GM18907 (cell line): ENCODE results near the gene RHBDF1.
"Not testable (repeated sequence)": the region's sequence is repeated elsewhere in the genome, so short reads cannot be mapped to it uniquely, and the experiment has no call there.

Experiments
- ATAC-seq: cut with Tn5 transposase; IDR thresholded peaks from one replicate; pipeline ENCODE4 v1.9.1; 2021; ENCODE audit warnings: mild to moderate bottlenecking, moderate library complexity; ENCODE audit not compliant: unreplicated experiment

The RHBDF1 gene

GRCh38 chr16:37511-37910 is 34.9 kb downstream of the RHBDF1 start:
- ATAC-seq = no peak

DNA sequence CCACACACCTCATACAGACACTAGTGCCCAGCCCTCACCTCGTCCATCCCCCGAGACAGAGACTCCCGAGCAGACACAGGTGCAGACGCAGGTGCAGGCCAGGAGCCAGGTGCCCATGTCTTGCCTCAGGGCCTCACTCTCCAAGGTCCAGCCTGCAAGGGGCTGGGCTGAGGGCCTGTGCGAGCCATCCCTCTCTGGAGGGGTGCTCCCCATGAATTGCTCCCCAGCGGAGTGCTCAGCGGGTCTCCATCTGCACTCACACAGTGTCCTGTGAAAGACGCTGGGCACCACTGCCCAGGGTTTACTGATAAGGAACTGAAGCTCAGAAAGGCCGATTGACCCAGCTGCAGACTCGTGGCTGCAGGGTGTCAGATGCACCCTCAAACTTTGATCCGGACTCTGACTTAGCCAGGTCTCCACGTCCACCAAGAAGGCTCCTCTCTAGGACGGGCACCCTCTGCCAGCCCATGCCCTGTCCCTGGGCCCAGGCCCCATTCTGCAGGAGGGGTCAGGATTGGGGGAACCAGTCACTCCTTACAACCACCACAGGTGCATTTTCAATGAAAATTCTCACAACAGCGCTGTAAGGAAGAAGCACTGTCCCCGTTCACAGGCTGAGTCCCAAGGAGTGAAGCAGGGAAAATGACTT is 36.0 kb downstream of the RHBDF1 start:
- no peak for ATAC-seq

DNA sequence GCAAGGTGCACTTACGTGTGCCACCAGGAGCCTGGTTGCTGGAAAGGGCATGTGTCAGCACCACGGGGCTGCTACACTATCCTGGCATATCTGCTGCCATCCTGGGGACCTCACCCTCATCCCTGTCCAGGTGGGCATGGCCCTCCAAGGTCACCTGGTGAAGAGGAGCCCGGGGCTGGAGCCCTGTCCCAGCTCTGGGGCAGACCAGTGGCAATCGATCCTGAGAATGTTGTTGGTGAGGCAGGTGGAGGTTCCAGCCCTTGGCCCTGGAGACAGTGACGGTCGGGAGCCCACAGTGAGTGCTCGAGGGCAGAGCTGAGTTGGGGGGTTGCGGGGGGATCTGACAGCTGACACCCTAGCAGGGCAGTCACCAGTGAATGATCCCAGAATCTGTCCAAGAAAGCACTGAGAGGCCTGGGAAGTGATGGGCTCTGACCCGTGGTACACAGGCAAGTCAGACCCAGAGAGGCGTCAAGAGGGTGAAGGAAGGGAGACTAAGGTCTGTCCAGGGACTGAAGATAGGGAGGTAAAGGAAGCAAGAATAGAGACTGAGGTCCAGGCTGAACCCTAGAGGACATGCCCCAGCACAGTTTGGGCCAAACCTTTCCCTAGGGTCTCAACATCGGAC is 36.6 kb downstream of the RHBDF1 start:
- no peak for ATAC-seq

GRCh38 chr16:35011-35677 is 37.3 kb downstream of the RHBDF1 start:
- peak; percentile 48 for ATAC-seq

GRCh38 chr16:34648-34987 is 37.8 kb downstream of the RHBDF1 start:
- ATAC-seq = peak; percentile 13

DNA sequence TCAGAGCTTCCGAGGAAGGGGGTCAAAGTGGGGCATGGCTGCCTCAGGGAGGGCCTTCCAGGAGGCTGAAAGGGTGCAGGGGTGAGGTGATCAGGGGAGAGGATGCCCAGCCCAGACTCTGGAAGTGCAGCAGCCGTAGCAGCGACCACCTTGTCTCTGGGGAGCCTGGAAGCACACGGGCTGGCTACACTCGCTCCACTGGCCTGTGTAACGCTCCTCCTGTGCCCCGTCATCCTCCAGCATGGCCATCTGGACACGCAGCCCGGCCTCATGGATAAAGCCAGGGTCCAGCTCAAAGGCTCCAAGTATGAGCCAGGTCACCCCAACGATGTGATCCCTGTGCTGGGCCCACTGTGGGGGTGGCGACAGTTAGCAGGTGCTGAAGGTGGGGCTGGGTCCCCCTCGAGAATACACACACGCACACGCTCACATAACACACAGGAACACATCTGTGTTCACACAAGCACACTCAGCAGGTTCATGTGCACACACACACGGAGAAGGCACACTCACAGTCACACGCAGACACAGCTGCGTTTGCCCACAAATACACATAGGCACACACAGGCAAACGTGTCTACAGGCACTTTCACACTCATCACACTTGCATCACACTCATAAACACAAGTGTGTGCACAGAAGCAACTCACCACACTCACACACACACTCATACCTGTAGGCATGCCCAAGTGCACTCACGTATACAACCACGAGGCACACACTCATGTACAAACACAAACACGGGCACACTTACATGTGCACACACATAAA is 38.4 kb downstream of the RHBDF1 start:
- no peak for ATAC-seq

DNA sequence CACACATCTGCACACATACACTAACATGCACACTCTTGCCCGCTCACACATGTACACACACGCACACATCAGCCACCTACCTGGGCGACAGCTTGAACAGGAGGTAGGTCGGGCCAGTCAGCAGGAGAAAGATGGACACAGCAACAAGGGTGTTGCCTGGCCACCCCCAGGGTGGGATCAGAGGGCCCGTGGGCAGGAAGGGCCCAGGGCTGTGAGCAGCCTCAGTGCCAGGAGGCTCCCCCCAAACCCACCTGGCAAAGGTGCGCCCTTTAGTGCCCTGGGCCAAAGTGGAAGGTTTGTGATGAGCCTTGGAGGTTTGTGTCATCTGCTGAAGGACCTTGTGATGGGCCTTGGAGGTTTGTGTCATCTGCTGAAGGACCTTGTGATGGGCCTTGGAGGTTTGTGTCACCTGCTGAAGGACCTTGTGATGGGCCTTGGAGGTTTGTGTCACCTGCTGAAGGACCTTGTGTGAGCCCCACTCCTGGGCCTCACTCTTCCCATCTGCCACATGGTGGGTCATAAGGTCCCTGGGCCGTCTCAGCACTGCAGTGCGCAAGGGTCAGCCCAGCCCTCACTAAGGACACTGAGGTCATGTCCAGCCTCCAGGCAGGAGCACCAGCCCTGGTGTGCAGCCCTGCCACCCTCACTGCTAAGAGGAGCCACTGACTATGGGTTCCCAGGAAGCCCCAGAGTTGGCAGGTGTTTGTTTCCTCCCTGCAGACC is 39.1 kb downstream of the RHBDF1 start:
- ATAC-seq = not testable (repeated sequence)

- ATAC-seq = not testable (repeated sequence)
These were observed 41.8 kb downstream of the RHBDF1 start for GRCh38 chr16:30627-31026.

DNA sequence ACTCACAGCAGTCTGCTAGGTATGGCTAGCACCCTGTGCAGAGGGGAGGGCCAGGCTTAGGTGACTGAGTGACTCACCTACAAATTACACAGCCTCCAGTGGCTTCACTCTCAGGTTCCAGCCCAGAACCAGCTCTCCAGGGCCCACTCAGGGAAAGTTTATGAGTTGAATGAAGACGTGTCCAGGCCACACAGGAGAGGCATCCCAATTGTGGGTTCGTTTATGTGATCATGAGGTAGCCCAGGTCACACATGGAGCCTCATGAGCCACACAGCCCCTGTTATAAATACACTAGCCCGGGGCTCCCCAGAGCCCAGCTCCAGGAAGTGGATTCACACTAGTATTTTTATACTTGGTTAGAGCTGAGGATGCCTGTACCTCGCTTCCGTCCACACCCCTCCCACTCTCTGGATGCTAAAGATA is 46.5 kb downstream of the RHBDF1 start:
- not testable (repeated sequence) for ATAC-seq

- ATAC-seq = not testable (repeated sequence)
These were observed 48.3 kb downstream of the RHBDF1 start for GRCh38 chr16:24151-24550.

- ATAC-seq = not testable (repeated sequence)
These were observed 51.5 kb downstream of the RHBDF1 start for GRCh38 chr16:20886-21285.

DNA sequence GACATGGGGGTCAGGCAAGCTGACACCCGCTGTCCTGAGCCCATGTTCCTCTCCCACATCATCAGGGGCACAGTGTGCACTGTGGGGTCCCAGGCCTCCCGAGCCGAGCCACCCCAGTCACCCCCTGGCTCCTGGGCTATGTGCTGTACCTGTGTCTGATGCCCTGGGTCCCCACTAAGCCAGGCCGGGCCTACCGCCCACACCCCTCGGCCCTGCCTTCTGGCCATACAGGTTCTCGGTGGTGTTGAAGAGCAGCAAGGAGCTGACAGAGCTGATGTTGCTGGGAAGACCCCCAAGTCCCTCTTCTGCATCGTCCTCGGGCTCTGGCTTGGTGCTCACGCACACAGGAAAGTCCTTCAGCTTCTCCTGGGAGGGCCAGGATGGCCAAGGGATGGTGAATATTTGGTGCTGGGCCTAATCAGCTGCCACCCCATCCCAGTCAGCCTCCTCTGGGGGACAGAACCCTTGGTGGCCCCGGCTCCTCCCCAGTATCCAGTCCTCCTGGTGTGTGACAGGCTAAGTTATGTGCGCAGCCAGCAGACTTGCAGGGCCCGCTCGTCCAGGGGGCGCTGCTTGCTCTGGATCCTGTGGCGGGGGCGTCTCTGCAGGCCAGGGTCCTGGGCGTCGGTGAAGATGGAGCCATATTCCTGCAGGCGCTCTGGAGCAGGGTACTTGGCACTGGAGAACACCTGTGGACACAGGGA is 55.2 kb downstream of the RHBDF1 start:
- not testable (repeated sequence) for ATAC-seq

DNA sequence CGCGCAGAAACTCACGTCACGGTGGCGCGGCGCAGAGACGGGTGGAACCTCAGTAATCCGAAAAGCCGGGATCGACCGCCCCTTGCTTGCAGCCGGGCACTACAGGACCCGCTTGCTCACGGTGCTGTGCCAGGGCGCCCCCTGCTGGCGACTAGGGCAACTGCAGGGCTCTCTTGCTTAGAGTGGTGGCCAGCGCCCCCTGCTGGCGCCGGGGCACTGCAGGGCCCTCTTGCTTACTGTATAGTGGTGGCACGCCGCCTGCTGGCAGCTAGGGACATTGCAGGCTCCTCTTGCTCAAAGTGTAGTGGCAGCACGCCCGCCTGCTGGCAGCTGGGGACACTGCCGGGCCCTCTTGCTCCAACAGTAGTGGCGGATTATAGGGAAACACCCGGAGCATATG is 61.7 kb downstream of the RHBDF1 start:
- not testable (repeated sequence) for ATAC-seq

DNA sequence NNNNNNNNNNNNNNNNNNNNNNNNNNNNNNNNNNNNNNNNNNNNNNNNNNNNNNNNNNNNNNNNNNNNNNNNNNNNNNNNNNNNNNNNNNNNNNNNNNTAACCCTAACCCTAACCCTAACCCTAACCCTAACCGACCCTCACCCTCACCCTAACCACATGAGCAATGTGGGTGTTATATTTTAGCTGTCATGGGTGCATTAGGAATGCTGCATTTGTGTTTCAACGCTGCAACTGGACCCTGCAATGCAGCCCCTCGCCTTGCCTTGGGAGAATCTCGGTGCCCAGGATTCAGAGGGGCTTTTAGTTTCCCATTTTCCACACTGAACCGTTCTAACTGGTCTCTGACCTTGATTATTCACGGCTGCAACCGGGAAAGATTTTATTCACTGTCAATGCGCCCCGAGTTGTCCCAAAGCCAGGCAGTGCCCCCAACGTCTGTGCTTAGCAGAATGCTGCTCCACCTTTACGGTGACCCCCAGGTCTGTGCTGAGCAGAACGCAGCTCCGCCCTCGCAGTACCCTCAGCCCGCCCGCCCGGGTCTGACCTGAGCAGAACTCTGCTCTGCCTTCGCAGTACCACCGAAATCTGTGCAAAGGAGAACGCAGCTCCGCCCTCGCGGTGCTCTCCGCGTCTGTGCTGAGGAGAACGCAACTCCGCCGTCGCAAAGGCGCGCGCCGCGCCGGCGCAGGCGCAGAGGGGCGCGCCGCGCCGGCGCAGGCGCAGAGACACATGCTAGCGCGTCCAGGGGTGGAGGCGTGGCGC is 62.3 kb downstream of the RHBDF1 start:
- no peak for ATAC-seq
